ENCODE measurements around the gene CDKN2AIP. TPM values are rescaled to one million over a fixed set of nuclear protein-coding genes. Genes with fewer than 3 reads are reported as not detected.

CDKN2AIP gene
- total and polyA plus RNA-seq, 2 donors (not counting 1 experiment from before 2014, with no cell fraction given) = 13.6 to 36.0 TPM

- H3K4me1 ChIP-seq (ENCODE audit: control insufficient read depth in 2 of 2, insufficient read depth in 2 of 2, low read length in 2 of 2) = peaks cover 12 to 23% of the 10 kb centered on the region in 2 donors
- DNase-seq (no peak), ATAC-seq (ENCODE audit: low read depth) (no peak)
- no peak overlapping the region for H3K9ac ChIP-seq (ENCODE audit: low read length)
- H3K27ac ChIP-seq (ENCODE audit: low read length in 2 of 2) = no peak overlapping the region
- no peaks in the 10 kb centered on the region for H4K20me1 ChIP-seq (ENCODE audit: control insufficient read depth, insufficient read depth, low read length, poor library complexity, severe bottlenecking)
- peaks cover 26% of the 10 kb centered on the region for H3K27me3 Mint-ChIP-seq
- H3K9me3 Mint-ChIP-seq (ENCODE audit: insufficient read depth) = no peaks in the 10 kb centered on the region
- H3K36me3 ChIP-seq (replicated peaks in 1 of 2; ENCODE audit: control extremely low read depth in 1 of 2, control insufficient read depth in 1 of 2, extremely low read depth in 1 of 2, insufficient read depth in 2 of 2, low read length in 1 of 2) = no peaks in the 10 kb centered on the region
- TF ChIP-seq EZH2 (IDR thresholded peaks at IDR 0.05; ENCODE audit: borderline replicate concordance, insufficient read depth, low read depth, low read length, poor library complexity, severe bottlenecking) (no peak), CTCF (IDR thresholded peaks at IDR 0.05) (no peak)
- 26% methylated on average over 3 of the region's 5 CpGs for WGBS (ENCODE audit: insufficient coverage)
- H2AFZ ChIP-seq (ENCODE audit: insufficient read depth, low read depth, low read length, poor library complexity, severe bottlenecking) = no peak overlapping the region
- intact Hi-C loops (cut with micrococcal nuclease) = loop anchor here (5.0 kb wide), 1 partner anchor 478 kb away; the partner anchor contains the start of gene DCTD
- H3K9me3 ChIP-seq (ENCODE audit: control extremely low read depth in 1 of 3, control insufficient read depth in 2 of 3, insufficient read depth in 1 of 3, low read length in 2 of 3) = peaks cover 0 to 6% (median 0%) of the 10 kb centered on the region in 3 donors
- peaks cover 0 to 5% (median 2%) of the 10 kb centered on the region in 4 experiments for H3K27me3 ChIP-seq (replicated peaks in 1 of 4; ENCODE audit: control extremely low read depth in 1 of 4, control insufficient read depth in 3 of 4, insufficient read depth in 4 of 4, low read length in 3 of 4)
- ChIA-PET POLR2A (no interaction called here), CTCF (interaction anchor here (1.6 kb wide), 1 partner anchor 134 kb away, joined by 4 read pairs; no protein-coding TSS in a partner anchor)
- H3K27ac Mint-ChIP-seq = no peak overlapping the region
- H3K79me2 ChIP-seq (ENCODE audit: control insufficient read depth, insufficient read depth, low read length) = no peaks in the 10 kb centered on the region
- no peak overlapping the region for H3K4me3 ChIP-seq (ENCODE audit: control extremely low read depth in 1 of 5, extremely low read depth in 1 of 5, insufficient read depth in 1 of 5, low read depth in 2 of 5, low read length in 4 of 5)
- no peak overlapping the region for H3K4me3 Mint-ChIP-seq
- H3K4me2 ChIP-seq (replicated peaks; ENCODE audit: low read depth, low read length, poor library complexity, severe bottlenecking) = no peak overlapping the region
- H3K4me1 Mint-ChIP-seq = peaks cover 24% of the 10 kb centered on the region
Measured at GRCh38 chr4:183395395-183395794, 49.0 kb upstream of the CDKN2AIP start.

- Histone ChIP-seq H3K9ac (ENCODE audit: low read length) (no peak overlapping the region), H2AFZ (ENCODE audit: insufficient read depth, low read depth, low read length, poor library complexity, severe bottlenecking) (no peak overlapping the region), H3K27ac (ENCODE audit: low read length in 2 of 2) (no peak overlapping the region), H4K20me1 (ENCODE audit: control insufficient read depth, insufficient read depth, low read length, poor library complexity, severe bottlenecking) (no peaks in the 10 kb centered on the region), H3K4me1 (ENCODE audit: control insufficient read depth in 2 of 2, insufficient read depth in 2 of 2, low read length in 2 of 2) (peaks cover 12 to 23% of the 10 kb centered on the region in 2 donors), H3K27me3 (replicated peaks in 1 of 4; ENCODE audit: control extremely low read depth in 1 of 4, control insufficient read depth in 3 of 4, insufficient read depth in 4 of 4, low read length in 3 of 4) (peaks cover 0 to 9% (median 2%) of the 10 kb centered on the region in 4 experiments), H3K36me3 (replicated peaks in 1 of 2; ENCODE audit: control extremely low read depth in 1 of 2, control insufficient read depth in 1 of 2, extremely low read depth in 1 of 2, insufficient read depth in 2 of 2, low read length in 1 of 2) (no peaks in the 10 kb centered on the region), H3K4me2 (replicated peaks; ENCODE audit: low read depth, low read length, poor library complexity, severe bottlenecking) (no peak overlapping the region), H3K9me3 (ENCODE audit: control extremely low read depth in 1 of 3, control insufficient read depth in 2 of 3, insufficient read depth in 1 of 3, low read length in 2 of 3) (peaks cover 0 to 6% (median 0%) of the 10 kb centered on the region in 3 donors), H3K79me2 (ENCODE audit: control insufficient read depth, insufficient read depth, low read length) (no peaks in the 10 kb centered on the region), H3K4me3 (ENCODE audit: control extremely low read depth in 1 of 5, extremely low read depth in 1 of 5, insufficient read depth in 1 of 5, low read depth in 2 of 5, low read length in 4 of 5) (no peak overlapping the region)
- Mint-ChIP-seq H3K9me3 (ENCODE audit: insufficient read depth) (no peaks in the 10 kb centered on the region), H3K4me1 (peaks cover 24% of the 10 kb centered on the region), H3K4me3 (no peak overlapping the region), H3K27ac (no peak overlapping the region), H3K27me3 (peaks cover 18% of the 10 kb centered on the region)
- no peak for ATAC-seq (ENCODE audit: low read depth)
- ChIA-PET CTCF (interaction anchor here (1.5 kb wide), 1 partner anchor 11 kb away, joined by 3 read pairs; no protein-coding TSS in a partner anchor), POLR2A (no interaction called here)
- TF ChIP-seq EZH2 (IDR thresholded peaks at IDR 0.05; ENCODE audit: borderline replicate concordance, insufficient read depth, low read depth, low read length, poor library complexity, severe bottlenecking) (no peak), CTCF (IDR thresholded peaks at IDR 0.05) (no peak)
- intact Hi-C loops (cut with micrococcal nuclease) = loop anchor here (5.0 kb wide), 1 partner anchor 479 kb away; the partner anchor contains the start of gene DCTD
- DNase-seq = no peak
Measured at GRCh38 chr4:183396227-183396637, 48.2 kb upstream of the CDKN2AIP start.
